Neural progenitor cell (in vitro differentiated cells): ENCODE measurements around the gene CYBB. TPM values are rescaled to one million over a fixed set of nuclear protein-coding genes. Genes with fewer than 3 reads are reported as not detected.

Experiments
- DNase-seq: peaks from one replicate; pipeline ENCODE4 v3.0.0-alpha.2; 2016; ENCODE audit warnings: low spot score
- H2AFZ ChIP-seq: fragments of 200-600 bp; sonication (generic); replicated peaks from 2 replicates; pipeline ENCODE4 v1.6.1; 2016; ENCODE audit warnings: antibody characterized with exemption
- H3F3A ChIP-seq: fragments of 200-600 bp; sonication (generic); 2 replicates; pipeline ENCODE4 v1.6.1; 2016; ENCODE audit warnings: antibody characterized with exemption, low read depth
- H3K27ac ChIP-seq: fragments of 200-600 bp; sonication (generic); 2 replicates; pipeline ENCODE4 v1.5.1; 2016; ENCODE audit warnings: mild to moderate bottlenecking
- H3K27me3 ChIP-seq: fragments of 200-600 bp; sonication (generic); 2 replicates; pipeline ENCODE4 v1.6.1; 2016; ENCODE audit warnings: mild to moderate bottlenecking, moderate library complexity
- H3K36me3 ChIP-seq: fragments of 200-600 bp; sonication (generic); 2 replicates; pipeline ENCODE4 v1.5.1; 2016
- H3K4me1 ChIP-seq: fragments of 200-600 bp; sonication (generic); 2 replicates; pipeline ENCODE4 v1.6.1; 2016; ENCODE audit warnings: mixed run types
- H3K4me2 ChIP-seq: fragments of 200-600 bp; sonication (generic); 2 replicates; pipeline ENCODE4 v1.6.1; 2016
- H3K4me3 ChIP-seq: fragments of 200-600 bp; sonication (generic); 2 replicates; pipeline ENCODE4 v1.5.1; 2016
- H3K79me2 ChIP-seq: fragments of 200-600 bp; sonication (generic); 2 replicates; pipeline ENCODE4 v1.6.1; 2016; ENCODE audit warnings: low read depth
- H3K9ac ChIP-seq: fragments of 200-600 bp; sonication (generic); 2 replicates; pipeline ENCODE4 v1.6.1; 2016
- H3K9me3 ChIP-seq: fragments of 200-600 bp; sonication (generic); 2 replicates; pipeline ENCODE4 v1.5.1; 2016; ENCODE audit warnings: low read depth
- H4K20me1 ChIP-seq: fragments of 200-600 bp; sonication (generic); 2 replicates; pipeline ENCODE4 v1.6.1; 2016; ENCODE audit warnings: low read depth
- H3K27ac Mint-ChIP-seq: 3 replicates; pipeline ENCODE4 v1.8.0; 2021; ENCODE audit warnings: mixed read lengths
- H3K27me3 Mint-ChIP-seq: 2 replicates; pipeline ENCODE4 v1.8.0; 2022; ENCODE audit warnings: low read depth, mild to moderate bottlenecking, inconsistent platforms, moderate library complexity, mixed read lengths; ENCODE audit not compliant: insufficient read depth
- H3K36me3 Mint-ChIP-seq: 3 replicates; pipeline ENCODE4 v1.8.0; 2021; ENCODE audit warnings: mixed read lengths
- H3K4me1 Mint-ChIP-seq: 3 replicates; pipeline ENCODE4 v1.8.0; 2021; ENCODE audit warnings: mixed read lengths
- H3K4me3 Mint-ChIP-seq: 3 replicates; pipeline ENCODE4 v1.8.0; 2021; ENCODE audit warnings: mild to moderate bottlenecking, moderate library complexity, mixed read lengths
- H3K9me3 Mint-ChIP-seq: 3 replicates; pipeline ENCODE4 v1.8.0; 2020; ENCODE audit warnings: mixed read lengths
- CTCF ChIP-seq: fragments of 200-600 bp; sonication (generic); IDR thresholded peaks from 2 replicates; pipeline ENCODE4 v1.5.1; 2017; ENCODE audit warnings: antibody characterized with exemption, mild to moderate bottlenecking
- EZH2 ChIP-seq: fragments of 200-600 bp; sonication (generic); IDR thresholded peaks from 2 replicates; pipeline ENCODE4 v1.6.1; 2017; ENCODE audit warnings: antibody characterized with exemption, mild to moderate bottlenecking, moderate library complexity
- EZH2phosphoT487 ChIP-seq: fragments of 200-600 bp; sonication (generic); IDR thresholded peaks from 2 replicates; pipeline ENCODE4 v1.6.1; 2017; ENCODE audit warnings: antibody characterized with exemption
- total RNA-seq: library from RNA; depleted of rRNA; stranded (reverse); fragments of >200 nt; gene quantifications from 2 replicates; pipeline ENCODE4 v1.2.3, GENCODE V29; 2015; ENCODE audit warnings: low replicate concordance

Gene CYBB
- total RNA-seq, 1 donor from 2014 or later, result not detected

GRCh38 chrX:37776283-37776986, 3.4 kb upstream of the CYBB start:
- Mint-ChIP-seq H3K36me3 (no peaks in the 10 kb centered on the region), H3K27ac (no peak overlapping the region), H3K4me3 (no peak overlapping the region), H3K4me1 (no peaks in the 10 kb centered on the region), H3K27me3 (no peaks in the 10 kb centered on the region), H3K9me3 (no peaks in the 10 kb centered on the region)
- H4K20me1 ChIP-seq, result no peaks in the 10 kb centered on the region
- no peak overlapping the region for H3K27ac ChIP-seq
- TF ChIP-seq EZH2phosphoT487, result no peak
- no peak for TF ChIP-seq EZH2
- no peak for TF ChIP-seq CTCF
- H3F3A ChIP-seq, result no peaks in the 10 kb centered on the region
- H3K4me3 ChIP-seq, result no peak overlapping the region
- no peaks in the 10 kb centered on the region for H3K4me1 ChIP-seq
- no peaks in the 10 kb centered on the region for H3K27me3 ChIP-seq
- DNase-seq, result no peak
- H3K9me3 ChIP-seq, result no peaks in the 10 kb centered on the region
- H2AFZ ChIP-seq, result no peak overlapping the region
- H3K36me3 ChIP-seq, result no peaks in the 10 kb centered on the region
- H3K79me2 ChIP-seq, result no peaks in the 10 kb centered on the region
- no peak overlapping the region for H3K4me2 ChIP-seq
- no peak overlapping the region for H3K9ac ChIP-seq

- H3K9ac ChIP-seq, result no peak overlapping the region
- H3K9me3 Mint-ChIP-seq, result no peaks in the 10 kb centered on the region
Measured at GRCh38 chrX:37776987-37777325, 2.9 kb upstream of the CYBB start.

GRCh38 chrX:37781081-37781480, 1.2 kb downstream of the CYBB start:
- no peaks in the 10 kb centered on the region for H3K9me3 ChIP-seq
- no peaks in the 10 kb centered on the region for H3F3A ChIP-seq
- H3K27me3 ChIP-seq, result no peaks in the 10 kb centered on the region
- H3K4me2 ChIP-seq, result no peak overlapping the region
- H3K4me3 Mint-ChIP-seq, result no peak overlapping the region
- H3K4me1 ChIP-seq, result no peaks in the 10 kb centered on the region
- H3K36me3 ChIP-seq, result no peaks in the 10 kb centered on the region
- no peaks in the 10 kb centered on the region for H3K4me1 Mint-ChIP-seq
- H3K36me3 Mint-ChIP-seq, result no peaks in the 10 kb centered on the region
- H4K20me1 ChIP-seq, result no peaks in the 10 kb centered on the region
- H3K9ac ChIP-seq, result no peak overlapping the region
- no peak for TF ChIP-seq CTCF
- H2AFZ ChIP-seq, result no peak overlapping the region
- DNase-seq, result no peak
- no peak overlapping the region for H3K4me3 ChIP-seq
- no peak overlapping the region for H3K27ac ChIP-seq
- no peaks in the 10 kb centered on the region for H3K79me2 ChIP-seq
- no peak overlapping the region for H3K27ac Mint-ChIP-seq
- no peaks in the 10 kb centered on the region for H3K9me3 Mint-ChIP-seq
- H3K27me3 Mint-ChIP-seq, result no peaks in the 10 kb centered on the region

More at GRCh38 chrX:37776987-37777325, 2.9 kb upstream of the CYBB start:
- Mint-ChIP-seq H3K4me3 (no peak overlapping the region), H3K36me3 (no peaks in the 10 kb centered on the region), H3K27ac (no peak overlapping the region), H3K4me1 (no peaks in the 10 kb centered on the region), H3K27me3 (no peaks in the 10 kb centered on the region)
- Histone ChIP-seq H3K9me3 (no peaks in the 10 kb centered on the region), H3K36me3 (no peaks in the 10 kb centered on the region), H3F3A (no peaks in the 10 kb centered on the region), H4K20me1 (no peaks in the 10 kb centered on the region), H2AFZ (no peak overlapping the region), H3K4me3 (no peak overlapping the region), H3K27me3 (no peaks in the 10 kb centered on the region), H3K4me1 (no peaks in the 10 kb centered on the region), H3K4me2 (no peak overlapping the region), H3K27ac (no peak overlapping the region), H3K79me2 (no peaks in the 10 kb centered on the region)
- no peak for DNase-seq
- TF ChIP-seq EZH2phosphoT487 (no peak), EZH2 (no peak), CTCF (no peak)
